Measurements from ENCODE around the gene SFRP5.

DNA sequence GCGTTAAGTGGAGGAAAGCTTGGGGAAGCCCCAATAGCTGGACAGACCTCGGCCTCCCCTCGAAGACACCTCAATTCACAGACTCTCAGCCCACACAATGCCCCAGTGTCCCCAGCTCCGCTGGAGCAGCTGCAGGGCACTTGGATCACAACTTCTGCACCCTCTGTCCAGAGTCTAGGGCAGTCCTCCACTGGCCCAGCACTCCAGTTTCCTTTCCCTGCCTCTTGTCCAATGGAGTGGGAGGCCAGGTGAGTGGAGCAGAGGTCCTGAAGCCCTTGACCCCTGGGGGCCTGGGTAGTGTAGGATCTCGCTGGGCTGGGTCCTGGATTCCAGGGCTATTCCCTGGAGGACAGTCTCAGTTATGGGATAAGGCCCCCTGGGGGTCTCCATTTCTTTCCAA is 11.9 kb downstream of the SFRP5 start:
- no peak for TF ChIP-seq EGR1 (IDR thresholded peaks at IDR 0.05; ENCODE audit: low read depth in 2 of 2)
- TF ChIP-seq, protein P1, sequence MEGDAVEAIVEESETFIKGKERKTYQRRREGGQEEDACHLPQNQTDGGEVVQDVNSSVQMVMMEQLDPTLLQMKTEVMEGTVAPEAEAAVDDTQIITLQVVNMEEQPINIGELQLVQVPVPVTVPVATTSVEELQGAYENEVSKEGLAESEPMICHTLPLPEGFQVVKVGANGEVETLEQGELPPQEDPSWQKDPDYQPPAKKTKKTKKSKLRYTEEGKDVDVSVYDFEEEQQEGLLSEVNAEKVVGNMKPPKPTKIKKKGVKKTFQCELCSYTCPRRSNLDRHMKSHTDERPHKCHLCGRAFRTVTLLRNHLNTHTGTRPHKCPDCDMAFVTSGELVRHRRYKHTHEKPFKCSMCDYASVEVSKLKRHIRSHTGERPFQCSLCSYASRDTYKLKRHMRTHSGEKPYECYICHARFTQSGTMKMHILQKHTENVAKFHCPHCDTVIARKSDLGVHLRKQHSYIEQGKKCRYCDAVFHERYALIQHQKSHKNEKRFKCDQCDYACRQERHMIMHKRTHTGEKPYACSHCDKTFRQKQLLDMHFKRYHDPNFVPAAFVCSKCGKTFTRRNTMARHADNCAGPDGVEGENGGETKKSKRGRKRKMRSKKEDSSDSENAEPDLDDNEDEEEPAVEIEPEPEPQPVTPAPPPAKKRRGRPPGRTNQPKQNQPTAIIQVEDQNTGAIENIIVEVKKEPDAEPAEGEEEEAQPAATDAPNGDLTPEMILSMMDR (IDR thresholded peaks at IDR 0.05; ENCODE audit: low read depth, low read length, missing input control), result no peak
- TF ChIP-seq FOXA1 (IDR thresholded peaks at IDR 0.05), result no peak
- TF ChIP-seq, protein P2, sequence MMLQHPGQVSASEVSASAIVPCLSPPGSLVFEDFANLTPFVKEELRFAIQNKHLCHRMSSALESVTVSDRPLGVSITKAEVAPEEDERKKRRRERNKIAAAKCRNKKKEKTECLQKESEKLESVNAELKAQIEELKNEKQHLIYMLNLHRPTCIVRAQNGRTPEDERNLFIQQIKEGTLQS (IDR thresholded peaks at IDR 0.05), result no peak
- no peak for TF ChIP-seq TAF1 (conservative IDR thresholded peaks at IDR 0.05)
- no peak for TF ChIP-seq YY1 (IDR thresholded peaks at IDR 0.05)
- no peak for TF ChIP-seq RXRA (IDR thresholded peaks at IDR 0.05)
- TF ChIP-seq JUND (IDR thresholded peaks at IDR 0.05), result no peak
- no peak for TF ChIP-seq HNF4G (IDR thresholded peaks at IDR 0.05)
- TF ChIP-seq, protein P3, sequence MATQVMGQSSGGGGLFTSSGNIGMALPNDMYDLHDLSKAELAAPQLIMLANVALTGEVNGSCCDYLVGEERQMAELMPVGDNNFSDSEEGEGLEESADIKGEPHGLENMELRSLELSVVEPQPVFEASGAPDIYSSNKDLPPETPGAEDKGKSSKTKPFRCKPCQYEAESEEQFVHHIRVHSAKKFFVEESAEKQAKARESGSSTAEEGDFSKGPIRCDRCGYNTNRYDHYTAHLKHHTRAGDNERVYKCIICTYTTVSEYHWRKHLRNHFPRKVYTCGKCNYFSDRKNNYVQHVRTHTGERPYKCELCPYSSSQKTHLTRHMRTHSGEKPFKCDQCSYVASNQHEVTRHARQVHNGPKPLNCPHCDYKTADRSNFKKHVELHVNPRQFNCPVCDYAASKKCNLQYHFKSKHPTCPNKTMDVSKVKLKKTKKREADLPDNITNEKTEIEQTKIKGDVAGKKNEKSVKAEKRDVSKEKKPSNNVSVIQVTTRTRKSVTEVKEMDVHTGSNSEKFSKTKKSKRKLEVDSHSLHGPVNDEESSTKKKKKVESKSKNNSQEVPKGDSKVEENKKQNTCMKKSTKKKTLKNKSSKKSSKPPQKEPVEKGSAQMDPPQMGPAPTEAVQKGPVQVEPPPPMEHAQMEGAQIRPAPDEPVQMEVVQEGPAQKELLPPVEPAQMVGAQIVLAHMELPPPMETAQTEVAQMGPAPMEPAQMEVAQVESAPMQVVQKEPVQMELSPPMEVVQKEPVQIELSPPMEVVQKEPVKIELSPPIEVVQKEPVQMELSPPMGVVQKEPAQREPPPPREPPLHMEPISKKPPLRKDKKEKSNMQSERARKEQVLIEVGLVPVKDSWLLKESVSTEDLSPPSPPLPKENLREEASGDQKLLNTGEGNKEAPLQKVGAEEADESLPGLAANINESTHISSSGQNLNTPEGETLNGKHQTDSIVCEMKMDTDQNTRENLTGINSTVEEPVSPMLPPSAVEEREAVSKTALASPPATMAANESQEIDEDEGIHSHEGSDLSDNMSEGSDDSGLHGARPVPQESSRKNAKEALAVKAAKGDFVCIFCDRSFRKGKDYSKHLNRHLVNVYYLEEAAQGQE (IDR thresholded peaks at IDR 0.05), result no peak
